Mammary epithelial cell (primary cell): Measurements from ENCODE around the gene VPS37C.

Source experiments
- EZH2 ChIP-seq: IDR thresholded peaks from 2 replicates; pipeline ENCODE4 v1.6.1; 2012; ENCODE audit warnings: low read length, inconsistent platforms, borderline replicate concordance
- TF ChIP-seq, protein P1 (sequence below), 2 donors: IDR thresholded peaks in 1 of 2; conservative IDR thresholded peaks in 1 of 2; 2 replicates each; pipeline ENCODE4 v1.5.1; 2011 to 2012; ENCODE audit warnings: inconsistent platforms in 2 of 2, low read length in 2 of 2, mild to moderate bottlenecking in 2 of 2, control low read depth in 1 of 2, low read depth in 1 of 2; ENCODE audit not compliant: insufficient read depth in 1 of 2; ENCODE audit errors: extremely low read depth in 1 of 2

- TF ChIP-seq, protein P1, sequence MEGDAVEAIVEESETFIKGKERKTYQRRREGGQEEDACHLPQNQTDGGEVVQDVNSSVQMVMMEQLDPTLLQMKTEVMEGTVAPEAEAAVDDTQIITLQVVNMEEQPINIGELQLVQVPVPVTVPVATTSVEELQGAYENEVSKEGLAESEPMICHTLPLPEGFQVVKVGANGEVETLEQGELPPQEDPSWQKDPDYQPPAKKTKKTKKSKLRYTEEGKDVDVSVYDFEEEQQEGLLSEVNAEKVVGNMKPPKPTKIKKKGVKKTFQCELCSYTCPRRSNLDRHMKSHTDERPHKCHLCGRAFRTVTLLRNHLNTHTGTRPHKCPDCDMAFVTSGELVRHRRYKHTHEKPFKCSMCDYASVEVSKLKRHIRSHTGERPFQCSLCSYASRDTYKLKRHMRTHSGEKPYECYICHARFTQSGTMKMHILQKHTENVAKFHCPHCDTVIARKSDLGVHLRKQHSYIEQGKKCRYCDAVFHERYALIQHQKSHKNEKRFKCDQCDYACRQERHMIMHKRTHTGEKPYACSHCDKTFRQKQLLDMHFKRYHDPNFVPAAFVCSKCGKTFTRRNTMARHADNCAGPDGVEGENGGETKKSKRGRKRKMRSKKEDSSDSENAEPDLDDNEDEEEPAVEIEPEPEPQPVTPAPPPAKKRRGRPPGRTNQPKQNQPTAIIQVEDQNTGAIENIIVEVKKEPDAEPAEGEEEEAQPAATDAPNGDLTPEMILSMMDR (conservative IDR thresholded peaks at IDR 0.05 in 1 of 2, IDR thresholded peaks at IDR 0.05 in 1 of 2; ENCODE audit: extremely low read depth in 1 of 2, insufficient read depth in 1 of 2, low read depth in 1 of 2, low read length in 2 of 2): no peak
- no peak for TF ChIP-seq EZH2
These were observed 6.9 kb upstream of the VPS37C start for GRCh38 chr11:61168042-61168688.
